Testis (tissue), 2 donors: ENCODE measurements around the gene PEX11G.

Source experiments
- POLR2A ChIP-seq: fragments of 450-650 bp; IDR thresholded peaks from one replicate; pipeline ENCODE4 v1.6.1; 2017; ENCODE audit warnings: antibody characterized with exemption, mild to moderate bottlenecking, moderate library complexity
- TF ChIP-seq, protein P1 (sequence below), 3 experiments: fragments of 450-650 bp in 2 of 3; fragments of 200-600 bp in 1 of 3; sonication (generic) in 1 of 3; IDR thresholded peaks; one replicate each; pipeline ENCODE4 v1.5.1; 2016 to 2019; ENCODE audit warnings: antibody characterized with exemption in 3 of 3, mild to moderate bottlenecking in 2 of 3, moderate library complexity in 1 of 3

DNA sequence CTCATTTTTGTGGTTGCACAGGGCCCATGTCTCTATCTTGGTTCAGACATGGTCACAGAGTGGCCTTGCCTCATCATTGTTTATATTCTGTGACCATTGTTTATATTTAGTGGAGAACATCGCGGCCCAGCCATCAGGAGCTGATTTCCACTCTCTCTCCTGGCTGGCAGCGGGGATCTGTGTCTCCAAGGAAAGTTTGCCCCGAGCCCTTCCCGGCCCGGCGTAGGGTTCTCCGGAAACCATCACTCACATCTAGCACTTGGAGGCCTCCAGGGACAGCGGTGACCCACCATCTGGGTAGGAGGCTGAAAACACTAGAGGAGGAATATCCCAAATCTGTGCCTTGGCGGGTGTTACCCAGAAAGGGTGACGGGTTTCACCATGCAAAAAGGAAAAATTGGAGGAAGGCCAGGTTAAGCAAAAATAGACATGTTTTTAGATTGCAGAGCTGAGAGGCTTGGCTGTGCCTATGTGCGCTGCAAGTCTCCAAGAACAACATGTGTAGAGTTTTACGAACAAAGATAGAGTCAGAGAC, 26.3 kb upstream of the PEX11G start:
- TF ChIP-seq POLR2A: no peak
- TF ChIP-seq, protein P1, sequence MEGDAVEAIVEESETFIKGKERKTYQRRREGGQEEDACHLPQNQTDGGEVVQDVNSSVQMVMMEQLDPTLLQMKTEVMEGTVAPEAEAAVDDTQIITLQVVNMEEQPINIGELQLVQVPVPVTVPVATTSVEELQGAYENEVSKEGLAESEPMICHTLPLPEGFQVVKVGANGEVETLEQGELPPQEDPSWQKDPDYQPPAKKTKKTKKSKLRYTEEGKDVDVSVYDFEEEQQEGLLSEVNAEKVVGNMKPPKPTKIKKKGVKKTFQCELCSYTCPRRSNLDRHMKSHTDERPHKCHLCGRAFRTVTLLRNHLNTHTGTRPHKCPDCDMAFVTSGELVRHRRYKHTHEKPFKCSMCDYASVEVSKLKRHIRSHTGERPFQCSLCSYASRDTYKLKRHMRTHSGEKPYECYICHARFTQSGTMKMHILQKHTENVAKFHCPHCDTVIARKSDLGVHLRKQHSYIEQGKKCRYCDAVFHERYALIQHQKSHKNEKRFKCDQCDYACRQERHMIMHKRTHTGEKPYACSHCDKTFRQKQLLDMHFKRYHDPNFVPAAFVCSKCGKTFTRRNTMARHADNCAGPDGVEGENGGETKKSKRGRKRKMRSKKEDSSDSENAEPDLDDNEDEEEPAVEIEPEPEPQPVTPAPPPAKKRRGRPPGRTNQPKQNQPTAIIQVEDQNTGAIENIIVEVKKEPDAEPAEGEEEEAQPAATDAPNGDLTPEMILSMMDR (IDR thresholded peaks at IDR 0.05): no peak
